Loucy (cell line): ENCODE measurements around the gene KCNJ6.

Source experiments
- CTCF ChIP-seq: fragments of 200-600 bp; sonication (generic); conservative IDR thresholded peaks from 2 replicates; pipeline ENCODE4 v1.5.1; 2014; ENCODE audit warnings: mild to moderate bottlenecking, antibody characterized with exemption, low read length
- EZH2phosphoT487 ChIP-seq: fragments of 200-600 bp; IDR thresholded peaks from 2 replicates; pipeline ENCODE4 v1.6.1; 2018; ENCODE audit warnings: antibody characterized with exemption, mild to moderate bottlenecking, moderate library complexity, borderline replicate concordance

- no peak for TF ChIP-seq CTCF
- no peak for TF ChIP-seq EZH2phosphoT487
Measured at GRCh38 chr21:37671381-37671780, 244.9 kb downstream of the KCNJ6 start.
